Epidermal melanocyte (primary cell): ENCODE data around the gene APP.

Source experiments
- DNase-seq: peaks from one replicate; pipeline ENCODE4 v3.0.0; 2011; ENCODE audit warnings: low spot score; ENCODE audit not compliant: insufficient read length

Gene APP

DNA sequence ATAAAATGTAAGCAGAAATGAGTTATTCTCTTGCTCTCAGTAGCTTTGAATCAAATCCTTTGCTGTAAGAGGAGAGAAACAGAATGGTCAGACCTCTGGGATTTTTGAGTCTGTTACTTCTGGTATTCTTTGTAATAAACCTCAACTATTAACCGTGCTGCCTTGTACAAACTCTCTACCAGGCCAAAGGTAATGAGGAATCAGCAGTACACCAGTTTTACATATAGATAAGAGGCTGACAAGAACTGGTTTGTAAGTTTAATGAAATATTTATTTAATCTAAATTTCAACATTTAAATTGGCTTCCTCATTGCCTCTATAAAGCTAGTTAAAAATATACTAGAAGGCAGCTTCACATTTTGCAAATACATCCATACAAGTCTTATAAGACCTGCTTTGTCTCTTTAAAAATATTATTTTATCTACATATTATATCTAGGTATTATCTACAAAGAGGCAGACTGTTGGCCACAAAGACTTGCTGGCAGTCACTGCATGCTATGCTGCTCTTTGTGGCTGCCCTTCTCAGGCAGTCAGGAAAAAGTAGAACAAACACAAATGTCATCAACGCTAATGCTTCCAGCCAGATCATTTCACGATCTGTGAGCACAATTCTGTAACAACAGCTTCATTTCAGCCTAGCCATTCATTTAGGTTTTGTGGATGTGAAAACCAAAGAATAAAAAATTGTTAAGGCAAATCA lies 262.8 kb downstream of the APP start:
- DNase-seq, result no peak

DNA sequence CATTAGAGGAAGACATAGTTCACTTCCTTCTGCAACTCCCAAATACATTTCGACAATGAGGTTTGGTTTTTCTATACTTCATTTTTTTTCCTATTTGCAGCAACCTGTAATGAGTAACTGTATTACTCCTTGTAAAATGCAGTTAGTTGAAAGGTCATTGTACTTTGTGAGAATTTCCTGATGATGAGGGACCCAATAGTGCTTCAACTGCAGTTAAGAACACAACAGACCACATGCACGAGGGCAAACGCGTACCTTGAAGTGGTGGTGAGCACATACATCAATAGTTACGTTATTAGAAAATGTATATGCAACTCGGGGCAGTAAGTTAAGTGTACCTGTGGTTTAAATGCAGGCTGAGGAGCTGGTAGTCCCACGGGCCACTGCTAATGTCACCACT lies 264.0 kb downstream of the APP start:
- no peak for DNase-seq

DNA sequence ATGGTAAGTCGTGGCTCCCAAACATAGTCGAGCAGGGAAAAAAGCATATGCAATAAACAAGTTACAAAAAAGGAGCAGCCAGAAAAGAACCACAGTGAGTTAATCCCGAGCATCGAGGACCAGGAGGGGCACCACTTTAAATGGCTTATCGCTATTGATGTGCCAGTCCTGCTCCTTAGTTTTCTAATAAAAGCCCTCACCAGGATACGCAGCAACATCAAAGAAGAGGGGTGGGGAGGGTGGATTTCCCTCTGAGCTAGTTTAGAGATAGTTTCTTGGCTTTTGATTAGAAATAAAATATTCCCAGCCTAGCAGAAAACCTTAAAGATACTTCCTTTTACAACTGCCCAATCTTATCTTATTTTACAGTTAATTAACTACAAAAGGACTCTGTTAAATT lies 265.4 kb downstream of the APP start:
- no peak for DNase-seq

- no peak for DNase-seq
Observed at GRCh38 chr21:25904044-25904695, 266.4 kb downstream of the APP start.

DNA sequence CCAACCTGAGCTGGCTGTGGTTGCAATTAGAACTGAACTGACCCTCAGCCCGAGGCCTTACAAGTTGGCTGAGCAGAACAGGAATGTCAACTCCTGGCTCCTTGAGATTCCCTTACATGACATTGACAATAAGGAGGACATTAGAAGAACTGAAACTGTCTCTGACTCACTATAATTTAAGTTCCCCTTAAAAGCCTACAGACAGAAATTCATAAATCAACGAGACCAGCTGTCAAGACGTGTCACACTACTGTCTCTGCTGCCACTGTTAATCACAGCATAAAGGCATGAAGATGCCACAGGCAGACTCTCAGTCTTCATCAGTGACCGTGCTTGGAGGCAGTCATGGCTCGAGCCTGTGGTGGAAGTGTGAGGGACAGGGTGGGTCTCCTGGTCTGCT lies 267.0 kb downstream of the APP start:
- DNase-seq, result no peak

DNA sequence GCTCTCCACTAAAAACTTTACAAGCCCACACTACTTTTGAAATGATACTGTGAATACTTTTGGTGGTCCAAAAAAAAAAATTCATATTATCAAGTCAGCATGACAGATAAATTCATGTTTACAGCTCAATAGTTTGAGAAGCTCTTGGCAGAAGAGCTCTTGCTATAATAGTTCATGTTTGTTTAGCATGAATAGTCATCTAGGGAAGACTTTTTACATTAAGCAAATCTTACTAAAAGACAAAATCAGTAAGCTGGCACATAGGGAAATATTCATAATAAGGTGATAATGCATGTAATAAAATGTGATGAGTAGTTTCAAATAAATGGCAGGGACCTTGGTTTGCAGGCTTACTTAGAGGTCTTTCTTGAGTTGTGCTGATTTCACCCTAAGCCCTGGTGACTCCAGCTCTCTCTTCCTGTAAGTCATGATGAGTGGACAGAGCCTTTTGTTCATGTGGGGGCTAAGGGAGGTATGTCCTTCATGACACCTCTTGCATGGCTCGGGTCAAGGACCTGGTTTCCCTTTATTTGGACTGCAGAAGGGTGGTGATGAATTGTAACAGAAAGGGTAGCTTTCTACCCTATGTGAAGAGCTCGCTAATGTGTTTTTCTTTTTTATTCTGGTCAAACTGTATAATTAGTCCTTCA lies 269.1 kb downstream of the APP start:
- no peak for DNase-seq

DNA sequence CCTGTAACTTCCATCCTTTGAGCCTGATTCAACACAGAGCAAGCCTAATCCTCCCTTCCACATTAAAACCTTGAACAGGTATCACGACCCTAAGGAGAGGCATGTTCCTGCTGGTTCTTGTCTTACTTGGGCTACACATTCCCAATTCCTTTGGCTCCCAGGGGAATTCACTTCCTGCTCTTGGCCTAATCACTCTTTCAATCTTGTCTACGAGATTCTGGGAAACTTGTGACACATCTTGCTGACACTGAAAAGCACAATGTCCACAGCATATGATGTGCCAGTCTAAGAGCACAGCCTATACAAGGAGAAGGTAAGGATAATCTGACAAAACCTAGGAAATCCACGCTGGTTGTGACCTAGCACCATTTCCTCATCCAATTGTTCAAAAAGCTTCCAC lies 271.9 kb downstream of the APP start:
- DNase-seq, result no peak

DNA sequence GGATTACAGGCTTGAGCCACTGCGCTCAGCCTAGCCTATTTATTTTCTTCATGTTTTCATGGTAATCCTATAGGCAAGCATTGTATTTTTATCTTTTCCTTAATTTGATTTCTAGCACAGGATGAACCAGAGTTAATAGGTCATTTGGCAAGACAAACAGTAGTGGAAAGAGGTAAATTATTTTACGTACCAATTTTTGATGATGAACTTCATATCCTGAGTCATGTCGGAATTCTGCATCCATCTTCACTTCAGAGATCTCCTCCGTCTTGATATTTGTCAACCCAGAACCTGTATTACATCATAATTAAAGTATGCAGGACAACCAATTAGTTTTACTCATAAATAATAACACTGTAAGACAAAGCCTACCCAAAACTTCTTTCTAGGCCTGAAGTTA lies 273.2 kb downstream of the APP start:
- no peak for DNase-seq

DNA sequence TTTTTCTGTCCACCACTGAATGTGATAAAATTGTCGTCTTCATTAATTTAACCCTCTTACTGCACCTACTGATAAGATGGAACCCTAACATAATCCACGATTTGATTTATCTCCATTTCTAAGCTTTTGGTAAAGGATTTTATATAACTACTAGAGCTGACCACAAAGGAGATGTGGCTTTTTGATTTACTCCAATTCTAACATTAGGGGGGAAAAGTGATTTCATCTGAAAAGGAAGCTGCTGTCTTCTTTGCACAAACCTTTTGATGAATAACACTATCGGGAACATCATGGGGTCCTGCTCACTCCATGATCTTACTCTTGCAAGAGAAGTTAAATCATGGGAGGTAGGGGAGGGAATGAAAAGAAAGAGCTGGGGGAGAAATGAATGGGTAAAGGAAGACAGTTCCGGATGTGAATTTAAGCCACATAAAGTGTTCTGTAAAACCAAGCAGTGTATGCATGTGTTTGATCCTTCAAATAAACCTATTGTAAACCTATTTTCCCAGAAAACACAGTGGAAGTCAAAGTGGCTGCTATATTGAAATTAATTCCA lies 274.0 kb downstream of the APP start:
- DNase-seq, result no peak

- no peak for DNase-seq
Observed at GRCh38 chr21:25895565-25896205, 274.9 kb downstream of the APP start.

DNA sequence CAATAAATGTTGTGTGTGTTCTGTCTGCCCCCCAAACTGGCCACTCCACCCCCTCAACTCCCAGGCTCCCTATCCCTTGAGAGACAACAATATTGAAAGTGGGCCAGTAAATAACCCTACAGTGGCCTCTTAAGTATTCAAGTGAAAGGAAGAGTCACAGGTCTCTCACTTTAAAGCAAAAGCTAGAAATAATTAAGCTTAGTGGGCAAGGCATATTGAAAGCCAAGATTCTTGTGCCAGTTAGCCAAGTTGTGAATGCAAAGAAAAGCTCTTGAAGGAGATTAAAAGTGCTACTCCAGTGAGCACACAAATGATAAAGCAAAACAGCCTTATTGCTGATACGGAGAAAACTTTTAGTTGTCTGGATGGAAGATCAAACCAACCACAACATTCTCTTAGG lies 277.4 kb downstream of the APP start:
- DNase-seq, result no peak

- DNase-seq, result no peak
Observed at GRCh38 chr21:25891596-25891995, 279.0 kb downstream of the APP start.

- no peak for DNase-seq
Observed at GRCh38 chr21:25890001-25890400, 280.6 kb downstream of the APP start.

DNA sequence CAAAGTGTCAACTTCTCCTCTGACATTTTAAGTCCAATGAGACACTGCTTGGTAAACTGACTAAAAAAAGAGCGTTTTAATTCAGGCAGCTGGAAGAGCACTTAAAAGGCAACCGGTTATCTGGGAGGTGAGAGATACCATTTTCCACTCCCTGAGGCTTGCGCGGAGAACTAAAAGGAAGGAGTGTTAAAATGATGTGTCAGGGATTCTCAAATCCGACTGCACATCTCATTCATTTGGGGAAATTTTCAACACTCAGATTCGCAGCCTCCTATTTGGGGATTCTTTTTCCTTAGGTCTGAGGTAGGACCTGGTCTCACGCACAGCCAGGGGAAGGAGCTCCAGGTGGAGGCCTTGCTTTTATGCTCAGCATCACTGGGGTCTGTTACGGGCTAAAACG lies 281.9 kb downstream of the APP start:
- no peak for DNase-seq

DNA sequence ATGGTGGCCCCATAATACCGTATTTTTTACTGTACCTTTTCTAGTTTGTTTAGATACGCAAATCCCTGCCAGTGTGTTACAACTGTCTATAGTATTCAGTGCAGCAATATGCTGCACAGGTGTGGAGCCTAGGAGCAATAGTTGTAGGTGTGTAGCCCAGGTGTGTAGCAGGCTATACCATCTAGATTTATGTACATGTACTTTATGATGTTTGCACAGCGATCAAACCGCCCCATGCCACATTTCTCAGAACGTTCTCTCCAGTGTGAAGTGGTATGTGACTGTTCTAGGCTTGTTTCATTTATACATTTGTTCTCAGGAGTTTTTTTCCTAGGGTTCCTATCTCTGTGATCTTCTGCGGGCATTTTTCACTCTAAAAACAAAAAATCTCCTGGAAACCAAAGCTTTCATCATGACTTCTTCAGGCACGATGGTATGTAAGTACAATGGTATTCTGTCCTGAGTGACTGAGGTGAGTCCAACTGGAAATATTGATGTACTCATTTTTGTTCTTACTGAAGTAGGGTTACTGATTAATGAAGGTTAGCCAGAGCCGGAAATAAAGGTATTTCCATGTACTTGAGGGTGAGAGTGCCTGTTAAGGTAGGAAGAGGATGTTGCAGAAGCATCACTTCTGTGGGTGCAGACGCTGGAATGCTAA lies 282.8 kb downstream of the APP start:
- DNase-seq, result no peak

- DNase-seq, result no peak
Observed at GRCh38 chr21:25887166-25887565, 283.4 kb downstream of the APP start.

DNA sequence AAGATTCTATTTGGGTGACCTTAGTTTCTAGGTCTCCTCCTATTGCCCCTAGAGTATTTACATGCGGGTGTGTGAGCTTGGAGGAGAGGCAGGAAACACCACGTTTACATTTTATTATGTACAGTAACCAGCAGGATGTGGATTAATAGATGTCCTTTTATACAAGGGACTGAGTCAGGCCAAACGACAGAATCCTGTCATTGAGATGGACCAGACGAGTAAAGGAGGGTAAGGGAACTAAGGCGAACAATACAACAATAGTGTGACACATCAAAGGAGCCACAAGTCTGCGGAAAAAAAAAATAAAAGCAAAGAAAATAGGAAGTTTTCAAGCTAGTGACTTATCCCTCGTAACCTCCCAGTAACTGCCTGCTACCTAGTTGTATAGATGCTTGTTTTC lies 284.7 kb downstream of the APP start:
- DNase-seq, result no peak

DNA sequence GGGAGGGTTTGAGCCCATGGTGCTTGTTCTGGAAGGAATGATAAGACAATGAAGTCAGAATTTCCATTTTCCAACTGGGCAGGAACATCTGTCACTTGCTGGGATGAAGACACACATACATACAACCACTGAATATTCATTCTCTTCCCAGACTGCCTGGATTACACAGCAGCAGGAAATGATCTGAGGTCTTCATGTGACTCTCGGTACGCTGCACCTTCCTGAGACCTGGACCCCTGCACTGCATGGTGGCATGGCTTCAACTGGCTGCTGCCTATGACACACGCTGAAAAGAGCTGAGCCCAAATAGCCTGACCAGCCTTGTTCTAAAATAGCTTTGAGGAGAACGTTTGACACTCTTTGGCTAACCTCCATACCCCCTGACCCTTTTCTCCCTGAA lies 285.2 kb downstream of the APP start:
- no peak for DNase-seq

DNA sequence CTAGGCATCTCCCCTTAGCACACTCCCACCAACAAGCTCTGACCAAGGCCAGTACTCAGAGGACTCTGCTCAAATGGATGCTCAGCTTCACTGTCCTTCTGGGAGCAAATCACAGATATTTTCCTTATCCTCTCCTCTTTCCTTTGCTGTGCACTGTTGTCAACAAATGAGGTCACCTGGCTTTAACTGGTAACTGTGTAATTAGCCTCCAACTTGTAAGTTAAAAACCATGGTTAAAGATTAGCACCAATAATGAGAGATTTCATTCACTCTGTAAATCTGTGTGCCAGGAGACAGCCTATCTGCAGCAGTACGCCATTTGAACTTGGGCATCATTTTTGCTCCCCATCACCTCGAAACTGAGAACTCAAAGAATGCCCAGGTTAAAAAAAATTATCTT lies 286.3 kb downstream of the APP start:
- no peak for DNase-seq

- DNase-seq, result peak; percentile 58
Observed at GRCh38 chr21:25881524-25882376, 288.8 kb downstream of the APP start.

DNA sequence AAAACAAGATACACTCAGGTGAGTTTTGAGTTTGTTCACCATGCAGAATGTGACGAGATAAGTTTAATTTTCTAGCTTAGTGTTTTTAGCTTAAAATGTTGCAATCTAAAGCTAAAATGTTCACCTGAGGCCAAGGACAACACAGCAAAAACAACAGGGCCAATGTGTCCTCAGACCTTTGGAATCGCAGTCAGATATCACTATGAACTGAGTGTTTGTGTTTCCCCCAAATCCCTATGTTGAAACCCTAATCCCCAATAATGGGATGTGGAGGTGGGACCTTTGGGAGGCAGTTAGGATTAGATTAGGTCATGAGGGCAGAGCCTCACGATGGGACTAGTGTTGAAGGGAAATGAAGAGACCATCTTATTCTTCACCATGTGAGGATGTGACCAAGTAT lies 291.4 kb downstream of the APP start:
- no peak for DNase-seq
